B cell (primary cell): ENCODE results near the gene TRMU. TPM values are rescaled to one million over a fixed set of nuclear protein-coding genes. Genes with fewer than 3 reads are reported as not detected.

Experiments
- ATAC-seq: fragments of 200-7000 bp; cut with Tn5 transposase; one replicate; pipeline ENCODE4 v1.10.0; 2021; ENCODE audit warnings: low read depth, mild to moderate bottlenecking, moderate number of reproducible peaks, moderate library complexity
- CTCF ChIA-PET: fragments of 350-600 bp; sonication (Branson Sonifier 250); formaldehyde crosslinking; loops from one replicate; lab custom pipeline; 2021; ENCODE audit warnings: antibody characterized with exemption, inconsistent platforms; lab: Charles Lee
- POLR2A ChIA-PET: fragments of 350-600 bp; sonication (Branson Sonifier 250); formaldehyde crosslinking; loops from one replicate; lab custom pipeline; 2021; ENCODE audit warnings: antibody characterized with exemption; lab: Charles Lee
- DNase-seq: peaks from one replicate; pipeline ENCODE4 v3.0.0; 2013
- H2AFZ ChIP-seq: 2 replicates; pipeline ENCODE4 v1.6.1; 2012; ENCODE audit warnings: mild to moderate bottlenecking, low read depth, low read length; ENCODE audit not compliant: insufficient read depth, poor library complexity, severe bottlenecking
- H3K27ac ChIP-seq, 2 donors: 1 replicate in 1 of 2; 2 replicates in 1 of 2; pipeline ENCODE4 v1.5.1; 2012 to 2013; ENCODE audit warnings: low read length in 2 of 2, mild to moderate bottlenecking in 2 of 2, moderate library complexity in 1 of 2
- H3K27me3 ChIP-seq, 4 experiments: fragments of 200-600 bp in 1 of 4; sonication (generic) in 1 of 4; replicated peaks in 1 of 4; 1 replicate in 2 of 4; 2 replicates in 2 of 4; pipeline versions ENCODE4 v1.6.1 to v1.7.0; 2013 to 2016; ENCODE audit warnings: low read length in 3 of 4, mild to moderate bottlenecking in 2 of 4, mixed read lengths in 1 of 4, moderate library complexity in 1 of 4; ENCODE audit not compliant: insufficient read depth in 4 of 4, control insufficient read depth in 3 of 4; ENCODE audit errors: control extremely low read depth in 1 of 4
- H3K36me3 ChIP-seq, 2 experiments: replicated peaks in 1 of 2; 1 replicate in 1 of 2; 2 replicates in 1 of 2; pipeline versions ENCODE4 v1.6.1 to v1.7.1; 2013; ENCODE audit warnings: low read length in 1 of 2; ENCODE audit not compliant: insufficient read depth in 2 of 2, control insufficient read depth in 1 of 2; ENCODE audit errors: control extremely low read depth in 1 of 2, extremely low read depth in 1 of 2
- H3K4me1 ChIP-seq, 2 donors: fragments of 200-600 bp in 1 of 2; sonication (generic) in 1 of 2; 1 replicate in 1 of 2; 2 replicates in 1 of 2; pipeline versions ENCODE4 v1.5.1 to v1.6.1; 2013 to 2017; ENCODE audit warnings: low read length in 2 of 2; ENCODE audit not compliant: control insufficient read depth in 2 of 2, insufficient read depth in 2 of 2
- H3K4me2 ChIP-seq: replicated peaks from 2 replicates; pipeline ENCODE3; 2012; ENCODE audit warnings: mild to moderate bottlenecking, low read depth, low read length; ENCODE audit not compliant: poor library complexity, severe bottlenecking
- H3K4me3 ChIP-seq, 5 experiments: fragments of 200-600 bp in 1 of 5; sonication (generic) in 1 of 5; 1 replicate in 3 of 5; 2 replicates in 2 of 5; pipeline versions ENCODE4 v1.5.1 to v1.7.0; 2011 to 2016; ENCODE audit warnings: low read length in 4 of 5, mild to moderate bottlenecking in 4 of 5, low read depth in 2 of 5, control low read depth in 1 of 5, moderate library complexity in 1 of 5; ENCODE audit not compliant: insufficient read depth in 1 of 5; ENCODE audit errors: control extremely low read depth in 1 of 5, extremely low read depth in 1 of 5
- H3K79me2 ChIP-seq: fragments of 200-600 bp; sonication (generic); one replicate; pipeline ENCODE4 v1.6.0; 2016; ENCODE audit warnings: low read length; ENCODE audit not compliant: control insufficient read depth, insufficient read depth
- H3K9ac ChIP-seq: fragments of 200-600 bp; sonication (generic); 2 replicates; pipeline ENCODE4 v1.6.1; 2017; ENCODE audit warnings: mild to moderate bottlenecking, low read length, moderate library complexity
- H3K9me3 ChIP-seq, 3 donors: one replicate each; pipeline versions ENCODE4 v1.6.1 to v1.7.1; 2013; ENCODE audit warnings: low read length in 2 of 3; ENCODE audit not compliant: control insufficient read depth in 2 of 3, insufficient read depth in 1 of 3; ENCODE audit errors: control extremely low read depth in 1 of 3
- H4K20me1 ChIP-seq: 2 replicates; pipeline ENCODE4 v1.6.0; 2012; ENCODE audit warnings: mild to moderate bottlenecking, low read length; ENCODE audit not compliant: insufficient read depth, control insufficient read depth, poor library complexity, severe bottlenecking
- H3K27ac Mint-ChIP-seq: one replicate; pipeline ENCODE4 v1.8.0; 2021; ENCODE audit warnings: mixed read lengths
- H3K27me3 Mint-ChIP-seq: one replicate; pipeline ENCODE4 v1.8.0; 2021; ENCODE audit warnings: mixed read lengths
- H3K4me1 Mint-ChIP-seq: one replicate; pipeline ENCODE4 v1.8.0; 2021; ENCODE audit warnings: mixed read lengths
- H3K4me3 Mint-ChIP-seq: one replicate; pipeline ENCODE4 v1.8.0; 2021; ENCODE audit warnings: mixed read lengths
- H3K9me3 Mint-ChIP-seq: one replicate; pipeline ENCODE4 v1.8.0; 2022; ENCODE audit warnings: mixed read lengths; ENCODE audit not compliant: insufficient read depth
- CTCF ChIP-seq: fragments of 200-600 bp; IDR thresholded peaks from one replicate; pipeline ENCODE4 v1.8.0; 2022; ENCODE audit warnings: antibody characterized with exemption, mild to moderate bottlenecking
- EZH2 ChIP-seq: IDR thresholded peaks from 2 replicates; pipeline ENCODE4 v1.6.1; 2012; ENCODE audit warnings: borderline replicate concordance, low read depth, mild to moderate bottlenecking, moderate library complexity, low read length; ENCODE audit not compliant: insufficient read depth, poor library complexity, severe bottlenecking
- WGBS: methylation state at CpG from one replicate; pipeline ENCODE4 v1.1.5; 2013; ENCODE audit warnings: missing lambda C conversion rate; ENCODE audit not compliant: insufficient coverage; 5-methylcytosine and 5-hydroxymethylcytosine counted together
- intact Hi-C: fragments of 100-400 bp; cut with micrococcal nuclease; formaldehyde crosslinking; loops from one replicate; pipeline ENCODE4 v1.10.0; 2022
- polyA plus RNA-seq: library from polyadenylated mRNA; depleted of rRNA; stranded (reverse); fragments of >200 nt; gene quantifications from 2 replicates; pipeline ENCODE4 v1.2.3, GENCODE V29; 2012
- total RNA-seq, 2 donors: library from RNA; stranded (reverse); fragments of 120-200 nt in 1 of 2; gene quantifications; 1 replicate in 1 of 2; 2 replicates in 1 of 2; pipeline versions ENCODE4 v1.2.3 to v1.2.4, GENCODE V29; 2013 to 2022

TRMU gene
- total and polyA plus RNA-seq, 2 donors (not counting 1 experiment from before 2014, with no cell fraction given), result 51.0 to 76.9 TPM

GRCh38 chr22:46359362-46359761 is 23.8 kb downstream of the TRMU start:
- H3K36me3 ChIP-seq, result peaks cover 0 to 59% of the 10 kb centered on the region in 2 experiments
- H3K27ac ChIP-seq, result no peak overlapping the region
- no peaks in the 10 kb centered on the region for H3K9me3 ChIP-seq
- no peak overlapping the region for H3K4me3 ChIP-seq
- H3K9me3 Mint-ChIP-seq, result no peaks in the 10 kb centered on the region
- no peak overlapping the region for H3K9ac ChIP-seq
- DNase-seq (no peak), ATAC-seq (no peak)
- no peak overlapping the region for H3K4me2 ChIP-seq
- peaks cover 21% of the 10 kb centered on the region for H4K20me1 ChIP-seq
- ChIA-PET POLR2A (no interaction called here), CTCF (interaction anchor here (0.6 to 7.6 kb wide), 3 partner anchors 8 to 202 kb away, joined by 5 to 56 read pairs (median 10); no protein-coding TSS in a partner anchor)
- H3K4me3 Mint-ChIP-seq, result no peak overlapping the region
- no peak for TF ChIP-seq EZH2
- TF ChIP-seq CTCF, result no peak
- no peak overlapping the region for H2AFZ ChIP-seq
- H3K27me3 Mint-ChIP-seq, result no peaks in the 10 kb centered on the region
- H3K79me2 ChIP-seq, result no peaks in the 10 kb centered on the region
- no peak overlapping the region for H3K27ac Mint-ChIP-seq
- H3K4me1 ChIP-seq, result peaks cover 0 to 24% of the 10 kb centered on the region in 2 donors
- intact Hi-C loops, result loop anchor here (10.0 kb wide), 1 partner anchor 325 kb away; no protein-coding TSS in a partner anchor
- H3K4me1 Mint-ChIP-seq, result peaks cover 9% of the 10 kb centered on the region
- 90% methylated on average over 13 of the region's 14 CpGs for WGBS
- no peaks in the 10 kb centered on the region for H3K27me3 ChIP-seq

GRCh38 chr22:46360097-46360496 is 24.6 kb downstream of the TRMU start:
- H3K36me3 ChIP-seq, result peaks cover 0 to 60% of the 10 kb centered on the region in 2 experiments
- no peak for DNase-seq
- H3K9me3 Mint-ChIP-seq, result no peaks in the 10 kb centered on the region
- no peak overlapping the region for H3K9ac ChIP-seq
- no peaks in the 10 kb centered on the region for H3K9me3 ChIP-seq
- H3K4me3 ChIP-seq, result no peak overlapping the region
- peaks cover 0 to 30% of the 10 kb centered on the region in 2 donors for H3K4me1 ChIP-seq
- no peak for ATAC-seq
- H3K4me2 ChIP-seq, result no peak overlapping the region
- ChIA-PET CTCF (interaction anchor here (2.2 kb wide), 1 partner anchor 8 kb away, joined by 10 read pairs; no protein-coding TSS in a partner anchor), POLR2A (no interaction called here)
- H3K27me3 ChIP-seq, result peaks cover 0 to under 1% (median 0%) of the 10 kb centered on the region in 4 experiments
- 97% methylated on average over 4 of the region's 5 CpGs for WGBS
- TF ChIP-seq CTCF (no peak), EZH2 (no peak)
- no peak overlapping the region for H3K4me3 Mint-ChIP-seq
- peaks cover 12% of the 10 kb centered on the region for H3K4me1 Mint-ChIP-seq
- peaks cover 14% of the 10 kb centered on the region for H4K20me1 ChIP-seq
- no peak overlapping the region for H2AFZ ChIP-seq
- no peak overlapping the region for H3K27ac ChIP-seq
- H3K79me2 ChIP-seq, result no peaks in the 10 kb centered on the region
- no peaks in the 10 kb centered on the region for H3K27me3 Mint-ChIP-seq
- intact Hi-C loops, result loop anchor here (10.0 kb wide), 1 partner anchor 75 kb away; no protein-coding TSS in a partner anchor
- H3K27ac Mint-ChIP-seq, result no peak overlapping the region
